HG03066 (cell line): Measurements from ENCODE around the gene CDH23.

Experiments used
- ATAC-seq: cut with Tn5 transposase; IDR thresholded peaks from one replicate; pipeline ENCODE4 v1.9.1; 2021; ENCODE audit warnings: low read depth; ENCODE audit not compliant: unreplicated experiment

The CDH23 gene

DNA sequence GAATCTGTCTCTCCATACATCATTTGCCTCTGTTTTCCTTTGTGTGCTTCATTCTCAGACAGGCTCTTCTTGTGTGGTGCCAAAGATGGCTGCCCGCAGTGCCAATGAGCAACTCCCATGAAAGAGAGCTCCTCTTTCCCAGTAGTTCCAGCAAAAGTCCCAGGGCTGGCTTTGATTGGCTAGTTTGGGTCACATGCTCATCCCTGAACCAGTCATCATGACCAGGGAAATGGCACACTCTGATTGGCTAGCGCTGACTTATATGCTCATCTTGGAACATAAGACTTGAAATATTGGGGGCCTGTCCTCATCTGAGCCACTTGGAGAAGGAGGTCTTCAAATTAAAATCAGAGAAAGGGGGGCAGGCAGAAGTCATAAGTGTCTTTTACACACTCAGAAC lies 112.7 kb downstream of the CDH23 start:
- no peak for ATAC-seq

- no peak for ATAC-seq
Measured at GRCh38 chr10:71511206-71511605, 114.5 kb downstream of the CDH23 start.

DNA sequence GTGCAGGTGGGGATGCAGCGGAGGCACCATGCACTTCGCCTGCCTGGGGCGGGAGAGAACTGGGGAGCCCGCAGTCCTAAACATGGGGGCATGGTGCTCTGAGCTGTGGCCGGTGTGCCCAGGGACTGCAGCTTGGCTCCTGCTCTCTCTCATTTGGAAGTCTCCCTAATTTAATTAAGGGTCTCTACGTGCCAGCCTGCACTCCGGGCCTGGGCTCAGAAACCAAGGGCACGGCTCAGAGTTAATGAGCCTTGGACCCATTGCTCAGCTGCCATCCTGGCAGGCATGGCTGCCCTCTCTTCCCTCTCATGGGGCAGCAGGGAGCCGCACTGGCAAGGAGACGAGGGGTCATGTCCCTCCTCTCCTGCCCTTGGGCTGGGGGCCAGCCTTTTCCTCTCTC lies 115.6 kb downstream of the CDH23 start:
- no peak for ATAC-seq

DNA sequence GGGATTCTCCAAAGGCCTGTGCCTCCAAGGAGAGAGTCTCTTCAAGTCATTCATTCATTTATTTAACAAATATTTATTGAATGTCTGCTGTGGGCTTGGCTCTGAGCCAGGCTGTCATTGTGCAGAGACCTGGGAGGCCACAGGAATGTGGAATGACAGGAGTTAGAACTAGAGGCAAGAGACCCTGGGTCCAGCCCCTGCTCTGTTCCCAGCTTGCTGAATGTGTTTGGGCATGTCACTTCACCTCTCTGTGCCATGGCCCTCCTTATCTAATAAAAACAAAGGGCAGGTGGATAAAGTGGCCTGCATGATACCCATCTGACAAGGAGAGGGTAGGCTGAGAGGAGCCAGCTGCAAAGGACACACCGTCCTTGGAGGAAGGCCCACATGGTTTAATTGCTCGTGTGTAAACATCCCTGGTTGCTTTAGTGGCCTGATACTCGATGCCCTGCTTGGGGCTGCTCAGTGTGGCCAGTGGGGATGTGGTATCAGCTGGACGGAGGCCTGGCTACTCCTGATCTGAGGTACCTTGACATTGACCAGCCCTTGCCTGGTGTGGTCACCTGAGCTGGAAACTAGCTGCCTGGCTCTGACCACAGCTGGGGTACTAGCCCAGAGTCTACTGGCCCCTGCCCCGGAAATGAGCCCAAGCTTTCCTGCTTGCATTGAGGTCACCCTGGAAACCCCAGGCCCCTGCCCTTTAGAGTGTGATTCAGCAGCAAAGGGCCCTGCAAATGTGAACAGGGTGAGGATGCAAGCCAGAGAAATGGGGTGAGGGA lies 116.2 kb downstream of the CDH23 start:
- ATAC-seq: no peak

- ATAC-seq: no peak
Measured at GRCh38 chr10:71513540-71513853, 116.8 kb downstream of the CDH23 start.

GRCh38 chr10:71513936-71514335 lies 117.2 kb downstream of the CDH23 start:
- no peak for ATAC-seq

DNA sequence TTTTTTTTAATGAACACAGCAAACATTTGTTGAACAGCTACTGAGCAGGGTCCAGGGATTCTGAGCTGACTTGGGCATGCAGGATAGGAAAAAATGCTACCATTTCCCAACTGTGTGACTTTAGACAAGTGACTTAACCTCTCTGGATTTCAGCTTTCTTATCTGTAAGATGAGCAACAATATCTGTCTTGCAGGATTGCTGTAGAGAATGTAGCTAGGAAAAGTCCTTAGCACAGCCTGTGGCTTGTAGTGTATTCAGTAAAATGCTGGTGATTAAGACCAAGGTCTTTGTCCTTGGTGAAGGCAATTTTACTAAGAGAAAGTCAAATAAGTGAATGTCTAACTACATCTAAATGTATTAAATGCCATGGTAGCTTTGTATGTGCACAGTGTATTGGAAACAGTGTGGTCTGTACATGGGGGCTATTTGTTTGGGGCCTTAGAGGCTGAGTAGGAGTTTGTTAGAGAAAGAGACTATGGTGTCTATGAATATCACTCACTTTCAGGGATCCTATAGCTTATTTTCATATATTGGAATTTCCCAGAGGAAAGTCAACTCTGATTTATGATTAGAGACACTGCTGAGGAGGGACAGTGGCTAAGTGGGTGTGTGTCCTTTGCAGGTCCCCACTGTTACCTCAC lies 118.9 kb downstream of the CDH23 start:
- ATAC-seq: no peak

- no peak for ATAC-seq
Measured at GRCh38 chr10:71516890-71517289, 120.2 kb downstream of the CDH23 start.

DNA sequence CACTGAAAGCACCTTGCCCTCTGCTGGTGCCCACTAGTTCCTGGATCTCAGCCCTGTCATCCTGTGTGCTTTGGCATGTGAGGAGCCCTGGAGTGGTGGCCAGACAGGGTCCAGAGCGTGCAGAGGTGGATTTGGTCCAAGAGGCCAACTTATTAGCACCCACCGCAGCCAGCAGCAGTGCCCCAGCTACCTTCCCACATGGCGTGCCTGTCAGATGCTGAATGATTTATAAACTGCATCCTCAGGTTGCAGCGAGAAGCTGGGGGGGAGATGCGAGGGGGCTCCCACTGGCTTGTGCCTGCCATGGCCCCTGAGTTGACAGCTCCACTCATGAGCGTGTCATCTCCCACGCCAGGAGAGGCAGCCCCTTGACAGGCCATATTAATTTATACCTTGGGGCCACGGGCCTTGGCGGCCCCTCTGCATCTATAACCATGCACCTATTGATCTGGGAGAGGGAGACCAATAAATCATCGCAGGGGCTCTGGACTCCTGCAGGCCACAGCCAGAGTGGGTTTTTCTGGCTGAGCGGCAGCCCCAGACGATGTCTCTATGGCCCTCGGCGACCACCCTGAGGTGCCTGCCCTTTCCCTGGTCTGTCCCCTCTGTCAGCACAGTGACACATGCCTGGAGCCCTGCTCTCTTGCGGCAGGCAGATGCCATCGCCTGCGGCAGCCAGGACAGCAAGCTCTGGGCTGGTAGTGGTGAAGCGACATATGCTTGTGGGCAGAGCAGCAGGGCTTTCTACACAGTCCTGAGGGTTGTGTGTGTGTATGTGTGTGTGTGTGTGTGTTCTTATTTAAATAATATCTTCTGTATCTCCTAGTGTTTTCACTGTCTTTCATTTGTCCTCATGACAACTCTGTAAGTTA lies 120.8 kb downstream of the CDH23 start:
- no peak for ATAC-seq

DNA sequence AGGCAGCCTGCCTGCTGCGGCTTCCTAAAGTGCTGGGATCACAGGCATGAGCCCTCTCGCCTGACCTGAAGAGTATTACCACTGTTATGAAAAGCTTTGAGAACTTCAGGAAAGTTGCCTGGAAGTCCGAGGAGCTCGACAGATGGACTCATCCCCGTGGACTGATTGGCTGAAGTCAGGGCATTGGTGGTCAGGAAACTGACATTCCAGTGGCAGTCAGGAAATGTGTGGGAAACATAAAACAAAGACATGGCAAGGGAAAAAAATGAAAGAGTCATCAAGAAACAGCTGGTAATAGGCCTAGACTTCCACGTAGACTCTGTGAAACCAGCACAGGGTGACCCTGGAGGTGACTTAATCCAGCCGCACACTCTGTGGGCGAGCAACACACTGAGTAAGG lies 123.3 kb downstream of the CDH23 start:
- no peak for ATAC-seq

GRCh38 chr10:71521504-71522441 lies 125.1 kb downstream of the CDH23 start:
- no peak for ATAC-seq

DNA sequence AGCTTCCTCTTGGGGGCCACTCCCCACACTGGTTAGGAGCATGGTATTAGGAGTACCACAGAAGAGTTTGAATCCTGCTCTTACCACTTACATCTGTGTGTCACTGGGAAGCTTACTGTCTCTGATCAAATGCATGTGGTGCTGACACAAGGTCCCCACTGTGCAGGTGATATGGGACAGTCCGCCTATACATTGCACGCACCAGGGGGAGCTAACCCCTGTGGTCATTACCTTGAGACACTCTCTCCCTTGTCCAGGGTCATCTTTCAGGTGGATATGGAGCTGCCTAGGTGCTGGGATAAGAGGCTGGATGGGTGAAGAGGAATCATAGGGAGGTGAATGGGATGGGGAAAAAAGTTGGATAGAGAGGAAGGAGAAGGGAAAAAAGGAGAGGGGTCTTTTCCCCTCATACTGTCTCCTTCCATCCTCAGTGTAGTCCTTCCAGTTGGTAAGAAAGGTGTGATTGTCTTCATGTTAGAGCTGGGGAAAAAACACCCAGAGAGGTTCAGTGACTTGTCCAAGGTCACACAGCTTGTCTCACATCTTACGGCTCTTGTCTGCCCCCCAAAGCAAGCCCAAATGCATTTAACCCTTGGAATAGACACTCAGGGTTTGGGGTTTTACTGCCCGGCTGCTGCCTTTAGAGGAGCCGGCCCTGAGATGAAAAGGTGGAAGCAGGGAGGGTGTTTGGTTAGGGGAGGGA lies 125.9 kb downstream of the CDH23 start:
- no peak for ATAC-seq

DNA sequence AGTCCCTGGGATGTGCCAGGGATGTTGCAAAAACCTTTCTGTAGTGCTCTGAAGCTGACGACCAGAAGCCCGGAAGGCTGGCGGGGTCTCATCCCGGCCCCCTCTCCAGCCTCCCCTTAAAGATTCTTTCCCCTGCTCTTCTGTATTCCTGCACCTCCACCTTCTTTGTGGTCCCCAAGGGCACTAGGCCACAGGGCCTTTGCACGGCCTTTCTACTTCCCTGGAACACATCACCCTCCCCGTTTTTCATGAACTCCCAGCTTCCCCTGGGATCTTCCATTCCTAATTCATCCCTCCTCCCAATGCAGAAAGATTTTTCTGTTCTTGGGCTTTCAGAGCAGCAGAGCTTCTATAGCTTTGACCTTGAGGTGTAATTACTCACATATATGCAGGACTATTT lies 127.0 kb downstream of the CDH23 start:
- ATAC-seq: no peak

- no peak for ATAC-seq
Measured at GRCh38 chr10:71525092-71525491, 128.4 kb downstream of the CDH23 start.

- no peak for ATAC-seq
Measured at GRCh38 chr10:71525721-71526120, 129.0 kb downstream of the CDH23 start.

DNA sequence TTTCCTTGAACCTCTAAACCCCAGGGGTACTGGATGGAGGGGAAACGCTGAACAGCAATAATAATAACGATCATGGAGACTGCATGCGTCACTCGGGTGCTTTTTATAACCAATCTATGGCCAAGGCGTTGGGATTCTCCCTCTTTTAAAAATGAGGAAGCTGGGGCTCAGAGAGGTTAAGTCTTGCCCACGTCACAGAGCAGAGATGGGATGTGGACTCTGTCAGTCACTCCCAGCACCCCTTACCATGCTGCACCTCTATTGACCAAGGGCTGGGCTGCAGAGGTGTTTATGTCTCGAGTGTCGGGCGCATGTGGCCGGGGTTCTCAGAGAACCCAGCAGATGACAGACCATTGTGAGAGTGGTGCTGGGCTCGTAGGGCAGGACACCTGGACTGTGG lies 129.9 kb downstream of the CDH23 start:
- no peak for ATAC-seq

DNA sequence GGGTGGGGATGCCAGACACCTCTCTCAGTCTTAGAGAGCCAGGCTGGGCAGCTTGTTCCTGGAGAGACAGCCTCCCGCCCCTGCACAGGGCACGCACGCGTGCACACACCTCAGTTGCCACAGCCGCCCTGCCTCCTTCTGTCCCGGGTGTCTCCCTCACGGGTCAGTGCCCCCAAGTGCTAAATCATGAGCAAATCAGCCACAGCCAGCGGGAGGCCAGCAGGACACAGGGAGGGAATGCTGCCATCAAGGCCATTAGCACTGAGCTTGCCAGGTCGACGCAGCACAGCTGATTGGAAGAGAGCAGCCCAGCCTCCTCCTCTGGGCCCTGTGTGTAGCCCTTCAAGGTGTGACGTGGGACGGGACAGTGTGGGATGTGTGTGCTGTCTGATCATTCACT lies 130.4 kb downstream of the CDH23 start:
- no peak for ATAC-seq

DNA sequence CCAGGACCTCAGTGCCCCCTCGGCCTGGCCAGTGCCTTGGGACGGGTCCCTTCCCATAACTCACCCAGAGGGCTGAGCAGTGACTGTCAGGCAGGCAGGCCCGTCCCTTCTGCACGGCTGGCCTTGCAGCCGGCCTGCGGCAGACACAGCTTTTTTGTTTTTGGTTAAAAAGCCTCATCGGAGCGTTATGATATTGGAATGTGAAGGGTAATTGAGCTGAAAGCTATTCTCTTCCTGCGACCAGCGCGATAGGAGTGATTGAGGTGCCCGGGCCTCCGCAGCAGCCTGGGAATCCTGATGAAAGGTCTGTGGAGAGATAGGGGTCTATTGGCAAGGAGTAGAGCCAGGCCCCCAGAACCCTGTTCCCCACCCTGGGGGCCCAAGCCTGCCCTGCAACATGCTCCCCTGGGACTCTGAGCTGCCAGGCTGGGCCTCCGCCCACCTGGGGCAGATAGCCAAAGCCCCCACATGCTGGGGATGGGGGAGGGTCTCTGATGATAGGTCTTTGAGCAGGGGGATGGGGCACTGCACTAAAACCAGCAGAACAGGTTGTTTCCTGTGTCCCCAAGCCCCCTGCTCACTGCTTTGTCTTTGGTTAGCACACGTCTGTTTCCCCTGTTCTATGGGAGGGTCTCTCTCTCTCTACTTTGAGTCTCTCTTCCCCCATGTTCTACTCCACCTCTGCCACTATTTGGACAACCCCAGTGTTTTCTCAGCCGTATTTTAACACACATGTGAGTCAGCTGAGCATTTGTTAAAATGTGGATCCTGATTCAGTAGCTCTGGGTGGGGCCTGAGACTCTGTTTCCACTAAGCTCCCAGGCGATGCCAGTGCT lies 131.9 kb downstream of the CDH23 start:
- ATAC-seq: no peak

DNA sequence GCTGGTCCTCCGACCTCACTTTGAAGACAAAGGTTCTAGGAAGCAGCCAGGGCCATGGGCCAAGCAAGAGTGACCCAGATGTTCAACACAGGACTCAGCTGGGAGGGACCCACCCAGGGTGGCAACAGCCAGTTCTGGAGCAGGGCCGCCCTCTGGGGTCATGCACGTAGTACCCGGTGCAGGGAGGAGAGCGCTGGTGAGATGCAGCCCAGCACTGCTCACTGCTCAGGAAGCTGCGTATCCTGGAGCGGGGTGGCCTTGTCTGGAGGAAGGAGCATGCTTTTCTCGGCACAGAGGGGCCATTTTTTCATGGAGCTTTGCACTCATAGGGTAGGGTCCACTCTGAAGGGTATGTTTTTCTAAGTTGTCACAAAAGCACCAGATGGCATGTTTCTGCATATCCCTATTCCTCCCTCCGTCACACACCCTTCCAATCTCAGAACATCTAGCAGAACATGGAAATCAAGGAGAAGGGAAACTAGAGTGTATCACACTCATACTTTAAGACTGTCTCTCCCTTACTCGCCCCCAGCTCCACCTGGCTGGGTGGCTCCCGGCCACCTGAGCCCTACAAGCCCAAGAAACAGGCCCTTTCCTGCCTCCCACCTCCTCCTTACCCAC lies 132.6 kb downstream of the CDH23 start:
- no peak for ATAC-seq
